D721Med (cell line): ENCODE measurements around the gene TIMM23.
"Not testable (repeated sequence)": the region's sequence is repeated elsewhere in the genome, so short reads cannot be mapped to it uniquely, and the experiment has no call there.

Source experiments
- DNase-seq: peaks from one replicate; pipeline ENCODE4 v3.0.0; 2011; ENCODE audit warnings: low spot score; ENCODE audit not compliant: insufficient read length
- FAIRE-seq: peaks from 2 replicates; lab custom pipeline; 2011; peaks lifted over from hg19 to GRCh38; lab: Jason Lieb, UNC
- TF ChIP-seq, protein P1 (sequence below): IDR thresholded peaks from 2 replicates; pipeline ENCODE4 v1.5.1; 2012; ENCODE audit warnings: mild to moderate bottlenecking, control low read depth; ENCODE audit not compliant: insufficient read depth; ENCODE audit errors: missing control alignments

TIMM23 gene

DNA sequence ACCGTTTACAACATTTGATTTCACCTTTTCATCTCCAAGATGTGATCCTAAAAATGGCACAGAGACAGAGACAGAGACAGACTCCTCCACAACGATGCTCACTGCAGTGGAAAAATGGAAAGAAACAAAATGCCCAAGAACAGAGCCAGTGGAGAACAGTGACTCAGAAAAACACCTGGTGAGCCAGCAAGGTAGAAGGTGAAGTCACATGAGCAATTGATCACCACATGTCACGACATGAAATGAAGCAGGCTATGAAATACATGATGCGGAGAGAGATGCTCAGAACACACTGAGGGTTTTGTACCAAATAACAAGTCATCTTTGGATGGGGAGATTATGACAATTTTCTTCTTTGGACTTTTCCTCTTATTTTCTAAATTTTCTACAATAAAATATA is 70.2 kb downstream of the TIMM23 start:
- TF ChIP-seq, protein P1, sequence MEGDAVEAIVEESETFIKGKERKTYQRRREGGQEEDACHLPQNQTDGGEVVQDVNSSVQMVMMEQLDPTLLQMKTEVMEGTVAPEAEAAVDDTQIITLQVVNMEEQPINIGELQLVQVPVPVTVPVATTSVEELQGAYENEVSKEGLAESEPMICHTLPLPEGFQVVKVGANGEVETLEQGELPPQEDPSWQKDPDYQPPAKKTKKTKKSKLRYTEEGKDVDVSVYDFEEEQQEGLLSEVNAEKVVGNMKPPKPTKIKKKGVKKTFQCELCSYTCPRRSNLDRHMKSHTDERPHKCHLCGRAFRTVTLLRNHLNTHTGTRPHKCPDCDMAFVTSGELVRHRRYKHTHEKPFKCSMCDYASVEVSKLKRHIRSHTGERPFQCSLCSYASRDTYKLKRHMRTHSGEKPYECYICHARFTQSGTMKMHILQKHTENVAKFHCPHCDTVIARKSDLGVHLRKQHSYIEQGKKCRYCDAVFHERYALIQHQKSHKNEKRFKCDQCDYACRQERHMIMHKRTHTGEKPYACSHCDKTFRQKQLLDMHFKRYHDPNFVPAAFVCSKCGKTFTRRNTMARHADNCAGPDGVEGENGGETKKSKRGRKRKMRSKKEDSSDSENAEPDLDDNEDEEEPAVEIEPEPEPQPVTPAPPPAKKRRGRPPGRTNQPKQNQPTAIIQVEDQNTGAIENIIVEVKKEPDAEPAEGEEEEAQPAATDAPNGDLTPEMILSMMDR = no peak
- DNase-seq (no peak), FAIRE-seq (no peak)

DNA sequence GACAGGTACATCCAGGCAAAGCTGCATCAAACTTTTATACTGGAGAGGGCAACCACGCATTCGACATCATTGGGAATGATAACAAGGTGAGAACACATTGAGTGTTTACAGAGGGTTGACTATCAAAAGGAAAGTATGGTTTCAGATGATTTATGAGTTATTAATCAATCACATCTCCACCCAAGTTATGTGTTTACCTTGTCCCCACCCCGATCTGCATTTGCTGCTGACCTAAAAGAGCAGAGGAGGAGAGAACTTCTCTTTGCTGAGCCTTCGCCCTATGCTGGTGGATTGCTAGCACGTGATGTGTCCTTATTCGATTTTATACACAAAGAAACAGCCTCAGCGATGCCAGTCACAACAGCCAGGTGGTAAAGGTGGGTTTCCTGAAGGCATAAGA is 74.0 kb downstream of the TIMM23 start, which contains the start of gene MSMB:
TSS of gene MSMB (minus strand) at position 9 of the 400 bp plus-strand sequence. CDS start 32 bp downstream, outside the sequence.
- FAIRE-seq = no peak
- no peak for DNase-seq
- TF ChIP-seq, protein P1 = no peak

DNA sequence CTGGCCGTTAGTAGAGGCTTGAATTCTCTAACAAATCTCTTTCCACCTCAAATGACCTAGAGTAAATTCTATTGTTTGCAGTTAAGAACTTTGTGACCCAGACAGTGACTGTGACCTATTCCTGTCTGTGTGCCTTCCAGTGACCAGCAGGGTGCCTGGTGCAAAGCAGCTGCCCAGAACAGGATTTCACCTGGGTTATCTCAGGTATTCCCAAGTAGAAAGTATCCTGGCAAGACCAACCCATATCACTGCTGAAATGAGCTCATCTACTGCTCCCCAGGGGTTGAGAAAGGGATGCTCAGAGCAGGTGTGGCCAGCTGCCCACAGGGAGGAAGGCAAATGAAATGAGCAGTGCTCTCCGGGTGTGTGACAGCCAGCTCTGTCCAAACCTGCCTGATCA is 75.9 kb downstream of the TIMM23 start:
- no peak for FAIRE-seq
- DNase-seq = no peak
- TF ChIP-seq, protein P1 = no peak

DNA sequence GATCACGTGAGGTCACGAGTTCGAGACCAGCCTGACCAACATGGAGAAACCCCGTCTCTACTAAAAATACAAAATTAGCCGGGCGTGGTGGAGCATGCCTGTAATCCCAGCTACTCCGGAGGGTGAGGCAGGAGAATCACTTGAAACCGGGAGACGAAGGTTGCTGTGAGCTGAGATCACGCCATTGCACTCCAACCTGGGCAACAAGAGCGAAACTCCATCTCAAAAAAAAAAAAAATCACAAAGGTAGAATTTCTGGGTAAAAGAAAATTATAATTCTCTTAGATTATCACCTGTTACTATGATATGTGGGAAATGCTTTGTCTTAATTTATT is 77.2 kb downstream of the TIMM23 start:
- not testable (repeated sequence) for FAIRE-seq, DNase-seq

DNA sequence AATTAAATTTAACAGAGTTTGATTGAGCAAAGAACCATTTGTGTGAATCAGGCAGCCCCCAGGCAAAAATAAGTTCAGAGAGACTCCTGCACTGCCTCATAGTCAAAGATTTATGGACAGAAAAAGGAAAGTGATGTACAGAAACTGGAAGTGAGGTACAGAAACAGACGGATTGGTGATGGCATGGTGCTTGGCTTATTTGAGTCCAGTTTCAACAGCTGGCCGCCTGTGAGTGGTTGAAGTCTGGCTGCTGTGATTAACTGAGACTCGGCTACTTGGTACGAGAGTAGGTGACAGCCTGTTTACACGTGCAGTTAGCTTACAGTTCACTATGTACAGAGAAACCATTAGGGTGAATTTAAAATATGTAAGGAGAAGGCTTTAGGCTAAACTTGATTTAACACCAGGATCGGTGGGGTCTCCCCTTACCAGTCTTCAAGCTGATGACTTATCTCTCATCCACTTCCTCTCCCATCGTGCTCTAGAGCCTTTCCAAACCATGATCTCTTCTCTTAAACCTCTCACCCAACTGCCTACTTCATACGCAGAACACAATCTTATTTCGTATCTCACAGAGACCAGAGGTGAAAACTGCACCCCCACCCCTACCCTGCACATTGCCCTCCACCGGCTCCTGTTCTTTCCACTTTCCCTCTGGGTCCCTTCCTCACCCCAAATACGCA is 78.8 kb downstream of the TIMM23 start:
- TF ChIP-seq, protein P1 = no peak
- no peak for FAIRE-seq
- no peak for DNase-seq

DNA sequence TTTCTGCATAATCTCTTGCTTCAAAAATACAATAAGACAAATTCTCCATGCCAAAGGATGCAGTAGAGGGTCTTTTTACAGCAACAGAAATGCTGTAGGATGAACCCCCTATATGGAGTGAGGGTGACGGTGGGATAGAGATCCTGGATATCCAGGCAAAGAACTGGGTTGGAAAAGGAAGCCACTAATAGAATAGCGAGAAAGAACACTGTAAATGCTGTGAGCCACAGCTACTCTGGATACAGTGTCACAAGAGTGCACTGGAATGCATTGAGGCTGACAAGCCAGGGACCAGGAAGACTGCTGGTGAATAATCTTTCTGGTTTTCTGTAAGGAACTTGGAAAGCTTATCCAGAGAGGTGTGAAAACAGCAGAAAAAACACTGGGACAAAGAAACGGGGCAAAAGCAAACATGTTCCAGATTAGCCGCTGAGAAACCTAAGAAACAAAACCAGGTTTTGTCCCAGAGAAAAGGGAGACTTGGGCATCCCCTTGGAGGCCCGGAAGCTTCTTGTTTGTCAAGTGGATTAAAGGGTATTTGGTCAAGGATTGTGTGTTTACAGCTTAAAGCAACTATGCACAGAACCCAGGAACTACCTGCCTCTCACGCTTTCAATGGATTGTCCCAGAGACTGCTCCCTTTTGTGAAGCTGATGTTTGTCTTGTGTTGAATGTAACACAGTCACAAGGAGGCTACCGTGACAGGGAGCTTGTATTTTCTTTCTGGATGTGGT is 79.9 kb downstream of the TIMM23 start:
- no peak for DNase-seq
- TF ChIP-seq, protein P1 = no peak
- no peak for FAIRE-seq

DNA sequence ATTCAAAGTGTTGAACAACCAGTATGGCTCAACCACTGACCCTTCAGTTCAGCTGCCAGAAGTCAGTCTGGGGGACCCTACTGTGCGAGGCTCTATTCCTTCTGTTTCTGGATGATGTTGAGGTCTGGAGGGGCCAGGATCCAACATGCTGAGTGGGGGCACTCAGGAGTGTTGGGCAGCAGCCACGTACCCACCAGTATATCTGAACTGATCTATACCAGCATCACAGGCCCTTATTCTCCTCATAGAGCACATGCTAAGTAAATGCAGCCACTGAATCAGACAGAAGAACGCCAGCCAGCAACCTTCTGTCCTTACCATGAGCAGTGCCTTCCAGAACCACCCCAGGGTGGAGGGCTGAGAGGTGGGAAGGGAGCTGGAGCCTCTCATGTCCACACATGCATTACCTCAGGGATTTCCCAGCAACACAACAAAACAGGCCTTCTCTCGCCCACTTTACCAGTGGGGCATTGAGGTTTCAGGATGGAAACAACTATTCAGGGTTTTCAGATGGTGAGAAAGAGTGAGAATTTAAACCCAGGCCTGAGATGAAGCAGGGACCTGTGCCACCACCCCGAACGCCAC is 80.6 kb downstream of the TIMM23 start:
- TF ChIP-seq, protein P1 = no peak
- no peak for DNase-seq
- FAIRE-seq = no peak
